ENCODE data around the gene ADIPOQ. TPM values are rescaled to one million over a fixed set of nuclear protein-coding genes. Genes with fewer than 3 reads are reported as not detected.
"Not testable (repeated sequence)": the region's sequence is repeated elsewhere in the genome, so short reads cannot be mapped to it uniquely, and the experiment has no call there.

Gene ADIPOQ
- total and polyA plus RNA-seq, 3 donors from 2014 or later, result 0.12 to 1.5 TPM; not detected in 1

DNA sequence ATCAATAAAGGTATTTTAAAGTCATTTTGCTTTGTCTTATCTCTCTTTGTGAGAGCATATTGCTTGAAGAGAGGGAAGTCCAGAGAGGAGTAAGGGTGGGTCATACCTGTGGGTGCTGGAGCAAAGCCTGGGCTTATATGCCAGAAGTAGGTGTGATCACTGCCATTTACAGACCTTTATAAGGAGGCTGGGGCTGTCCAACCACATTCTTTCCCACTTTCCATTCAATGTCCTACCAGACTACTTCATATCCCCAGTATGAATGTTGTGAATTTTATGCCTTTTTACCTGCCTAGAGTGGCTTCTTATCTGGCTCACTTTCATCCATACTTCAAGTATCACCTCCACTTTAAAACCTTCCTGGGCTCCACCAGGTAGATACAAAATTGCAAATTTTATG is 48.4 kb downstream of the ADIPOQ start:
- Histone ChIP-seq H3K4me3 (no peak overlapping the region), H3K36me3 (ENCODE audit: low read depth, missing control alignments) (no peaks in the 10 kb centered on the region), H3K4me1 (no peaks in the 10 kb centered on the region), H3K9me3 (no peaks in the 10 kb centered on the region), H3K27ac (no peak overlapping the region), H3K27me3 (no peaks in the 10 kb centered on the region)
- no peak for TF ChIP-seq POLR2A (IDR thresholded peaks at IDR 0.05)
- TF ChIP-seq, protein P1, sequence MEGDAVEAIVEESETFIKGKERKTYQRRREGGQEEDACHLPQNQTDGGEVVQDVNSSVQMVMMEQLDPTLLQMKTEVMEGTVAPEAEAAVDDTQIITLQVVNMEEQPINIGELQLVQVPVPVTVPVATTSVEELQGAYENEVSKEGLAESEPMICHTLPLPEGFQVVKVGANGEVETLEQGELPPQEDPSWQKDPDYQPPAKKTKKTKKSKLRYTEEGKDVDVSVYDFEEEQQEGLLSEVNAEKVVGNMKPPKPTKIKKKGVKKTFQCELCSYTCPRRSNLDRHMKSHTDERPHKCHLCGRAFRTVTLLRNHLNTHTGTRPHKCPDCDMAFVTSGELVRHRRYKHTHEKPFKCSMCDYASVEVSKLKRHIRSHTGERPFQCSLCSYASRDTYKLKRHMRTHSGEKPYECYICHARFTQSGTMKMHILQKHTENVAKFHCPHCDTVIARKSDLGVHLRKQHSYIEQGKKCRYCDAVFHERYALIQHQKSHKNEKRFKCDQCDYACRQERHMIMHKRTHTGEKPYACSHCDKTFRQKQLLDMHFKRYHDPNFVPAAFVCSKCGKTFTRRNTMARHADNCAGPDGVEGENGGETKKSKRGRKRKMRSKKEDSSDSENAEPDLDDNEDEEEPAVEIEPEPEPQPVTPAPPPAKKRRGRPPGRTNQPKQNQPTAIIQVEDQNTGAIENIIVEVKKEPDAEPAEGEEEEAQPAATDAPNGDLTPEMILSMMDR (IDR thresholded peaks at IDR 0.05), result no peak
- DNase-seq, result no peak
- intact Hi-C loops (cut with DNase I; ENCODE audit: low total_unique reads), result no loop called here

DNA sequence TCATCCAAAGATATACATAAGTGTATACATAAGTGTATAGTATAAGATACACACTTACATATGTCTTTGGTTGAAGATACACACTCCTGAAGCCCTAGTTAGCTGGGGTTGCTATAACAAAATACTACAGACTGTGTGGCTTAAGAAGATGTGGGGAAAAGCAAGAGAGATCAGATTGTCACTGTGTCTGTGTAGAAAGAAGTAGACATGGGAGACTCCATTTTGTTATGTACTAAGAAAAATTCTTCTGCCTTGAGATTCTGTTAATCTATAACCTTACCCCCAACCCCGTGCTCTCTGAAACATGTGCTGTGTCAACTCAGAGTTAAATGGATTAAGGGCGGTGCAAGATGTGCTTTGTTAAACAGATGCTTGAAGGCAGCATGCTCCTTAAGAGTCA is 50.6 kb downstream of the ADIPOQ start:
- DNase-seq; H3K27me3 ChIP-seq; H3K36me3 ChIP-seq (ENCODE audit: low read depth, missing control alignments); H3K27ac ChIP-seq; H3K4me3 ChIP-seq; H3K4me1 ChIP-seq; H3K9me3 ChIP-seq; intact Hi-C loops (cut with DNase I; ENCODE audit: low total_unique reads): not testable (repeated sequence)
- WGBS, 2 donors, result no CpG with 5 or more reads among the region's 2 CpGs

DNA sequence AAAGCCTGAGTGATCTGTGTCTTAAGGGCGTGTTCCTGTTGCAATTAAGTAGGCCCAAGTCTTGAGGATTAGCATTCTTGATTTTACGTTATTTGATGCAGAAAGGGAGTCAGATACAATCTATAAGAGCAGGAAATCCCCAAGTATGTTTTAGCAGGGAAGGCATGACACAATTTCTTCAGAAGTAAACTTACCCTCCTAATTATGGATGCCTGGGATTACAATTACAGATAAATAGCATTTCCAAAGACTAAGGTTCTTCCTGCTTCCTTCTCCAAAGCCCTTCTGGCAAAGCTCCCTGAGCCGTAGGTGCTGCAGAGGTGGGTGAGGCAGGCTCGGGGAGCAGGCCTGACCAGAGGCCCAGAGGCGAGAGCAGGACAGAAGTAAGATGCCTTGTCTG is 52.9 kb downstream of the ADIPOQ start:
- TF ChIP-seq POLR2A (IDR thresholded peaks at IDR 0.05), result no peak
- TF ChIP-seq, protein P1 (IDR thresholded peaks at IDR 0.05), result no peak
- Histone ChIP-seq H3K9me3 (no peaks in the 10 kb centered on the region), H3K27me3 (no peaks in the 10 kb centered on the region), H3K4me3 (no peak overlapping the region), H3K4me1 (no peaks in the 10 kb centered on the region), H3K36me3 (ENCODE audit: low read depth, missing control alignments) (no peaks in the 10 kb centered on the region), H3K27ac (no peak overlapping the region)
- no peak for DNase-seq
- WGBS, 2 donors, result 82 to 88% methylated on average over 5 of the region's 5 CpGs
- intact Hi-C loops (cut with DNase I; ENCODE audit: low total_unique reads), result no loop called here

DNA sequence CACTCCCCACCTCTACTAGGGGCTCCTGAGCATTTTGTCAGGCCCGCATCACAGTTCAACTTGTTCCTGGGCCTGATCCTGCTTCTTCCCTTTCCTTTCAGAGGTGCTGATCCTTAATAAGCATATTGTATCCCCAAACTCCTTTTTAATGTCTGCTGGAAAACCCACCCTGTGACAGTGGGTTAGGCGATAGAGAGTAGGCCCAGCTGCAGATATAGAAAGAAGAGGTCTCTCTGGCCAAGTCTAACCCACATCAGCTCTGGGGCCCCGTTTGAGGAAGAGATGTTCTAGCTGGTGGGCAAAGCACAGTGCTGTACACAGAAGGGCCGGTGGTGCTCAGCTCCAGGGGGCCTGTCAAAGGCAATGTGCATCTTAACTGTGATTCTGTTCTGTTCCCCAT is 53.5 kb downstream of the ADIPOQ start:
- Histone ChIP-seq H3K4me3 (no peak overlapping the region), H3K27ac (no peak overlapping the region), H3K4me1 (no peaks in the 10 kb centered on the region), H3K27me3 (no peaks in the 10 kb centered on the region), H3K36me3 (ENCODE audit: low read depth, missing control alignments) (no peaks in the 10 kb centered on the region), H3K9me3 (no peaks in the 10 kb centered on the region)
- no peak for DNase-seq
- 84 to 90% methylated on average over 4 of the region's 4 CpGs for WGBS, 2 donors
- intact Hi-C loops (cut with DNase I; ENCODE audit: low total_unique reads), result no loop called here
- TF ChIP-seq, protein P1 (IDR thresholded peaks at IDR 0.05), result no peak
- no peak for TF ChIP-seq POLR2A (IDR thresholded peaks at IDR 0.05)

DNA sequence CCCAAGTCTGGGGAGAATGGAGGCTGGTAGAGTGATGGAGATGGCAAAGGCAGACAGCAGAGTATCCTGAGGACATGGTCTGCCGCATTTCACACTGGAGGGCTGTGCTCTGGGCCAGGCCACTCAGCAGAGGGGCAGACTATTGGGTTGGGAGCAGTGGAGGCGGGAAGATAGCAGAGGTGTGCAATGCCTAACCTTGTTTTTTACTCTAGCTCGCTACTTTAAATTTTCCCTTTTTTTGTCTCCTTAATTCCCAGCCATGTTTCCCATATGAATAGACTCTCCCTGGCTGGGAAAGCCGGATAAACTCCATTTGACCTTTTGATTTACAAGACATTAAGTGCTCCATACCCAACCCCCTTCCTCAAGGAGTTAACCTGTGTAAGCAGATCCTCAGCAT is 54.4 kb downstream of the ADIPOQ start:
- TF ChIP-seq, protein P1 (IDR thresholded peaks at IDR 0.05), result no peak
- no peak for TF ChIP-seq POLR2A (IDR thresholded peaks at IDR 0.05)
- H3K27me3 ChIP-seq, result no peaks in the 10 kb centered on the region
- H3K36me3 ChIP-seq (ENCODE audit: low read depth, missing control alignments), result no peaks in the 10 kb centered on the region
- no peaks in the 10 kb centered on the region for H3K9me3 ChIP-seq
- DNase-seq, result no peak
- WGBS, 2 donors, result 61 to 71% methylated on average over 4 of the region's 4 CpGs
- no peaks in the 10 kb centered on the region for H3K4me1 ChIP-seq
- H3K27ac ChIP-seq, result no peak overlapping the region
- H3K4me3 ChIP-seq, result no peak overlapping the region
- intact Hi-C loops (cut with DNase I; ENCODE audit: low total_unique reads), result no loop called here
